Activated effector memory CD4-positive, alpha-beta T cell treated with Interleukin-2 at 50 U/mL for 16 hours (primary cell): Measurements from ENCODE around the gene IGFL1.
"Not testable (repeated sequence)": the region's sequence is repeated elsewhere in the genome, so short reads cannot be mapped to it uniquely, and the experiment has no call there.

Source experiments
- DNase-seq: peaks from one replicate; pipeline ENCODE4 v3.0.0-alpha.2; 2020

Gene IGFL1

DNA sequence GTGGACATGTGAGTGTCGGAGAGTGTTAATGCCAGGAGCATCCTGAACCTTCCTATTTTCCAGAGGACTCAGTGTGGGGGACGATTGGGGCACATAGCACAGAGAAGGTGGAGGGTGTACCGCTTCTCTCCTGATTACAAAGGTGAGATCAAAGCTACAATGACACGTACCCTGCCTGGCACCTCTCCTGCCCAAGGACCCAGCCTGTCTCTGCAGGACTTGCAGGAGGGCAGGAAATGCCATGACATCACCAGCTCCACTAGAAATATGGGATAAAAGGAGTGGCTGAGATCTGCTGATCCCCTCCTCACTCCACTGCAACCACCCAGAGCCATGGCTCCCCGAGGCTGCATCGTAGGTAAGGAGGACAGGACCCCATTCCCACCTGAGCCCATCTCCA is at the start of gene IGFL1:
TSS of gene IGFL1 (plus strand) at position 301 of the 400 bp plus-strand sequence. CDS start at position 334, 33 bp downstream.
- no peak for DNase-seq

DNA sequence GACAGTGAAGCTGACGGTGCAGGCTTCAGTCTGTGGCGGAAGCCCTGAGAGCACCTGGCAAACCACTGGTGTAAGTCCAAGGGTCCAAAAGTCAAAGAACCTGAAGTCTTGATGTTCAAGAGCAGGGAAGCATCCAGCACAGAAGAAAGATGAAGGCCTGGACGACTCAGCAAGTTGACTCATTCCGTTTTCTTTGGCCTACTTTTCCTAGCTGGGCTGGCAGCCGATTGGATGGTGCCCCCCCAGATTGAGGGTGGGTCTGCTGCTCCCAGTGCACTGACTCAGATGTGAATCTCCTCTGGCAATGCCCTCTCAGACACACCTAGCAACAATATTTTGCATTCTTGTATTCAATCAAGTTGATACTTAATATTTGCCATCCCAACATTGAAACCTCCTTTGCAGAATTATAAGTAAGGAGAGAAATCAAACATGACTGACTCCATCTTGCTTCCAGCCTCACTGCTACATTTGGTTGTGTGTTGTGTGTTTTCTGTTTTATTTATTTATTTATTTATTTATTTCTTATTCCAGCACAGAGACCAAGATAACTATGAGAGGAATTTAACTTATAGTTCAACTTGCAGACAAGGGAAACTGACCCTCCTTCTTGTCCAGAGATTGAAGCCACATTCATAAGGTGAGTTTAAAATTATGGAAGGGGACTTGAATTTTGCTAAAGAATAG is 48.7 kb upstream of the IGFL1 start:
- DNase-seq: no peak

DNA sequence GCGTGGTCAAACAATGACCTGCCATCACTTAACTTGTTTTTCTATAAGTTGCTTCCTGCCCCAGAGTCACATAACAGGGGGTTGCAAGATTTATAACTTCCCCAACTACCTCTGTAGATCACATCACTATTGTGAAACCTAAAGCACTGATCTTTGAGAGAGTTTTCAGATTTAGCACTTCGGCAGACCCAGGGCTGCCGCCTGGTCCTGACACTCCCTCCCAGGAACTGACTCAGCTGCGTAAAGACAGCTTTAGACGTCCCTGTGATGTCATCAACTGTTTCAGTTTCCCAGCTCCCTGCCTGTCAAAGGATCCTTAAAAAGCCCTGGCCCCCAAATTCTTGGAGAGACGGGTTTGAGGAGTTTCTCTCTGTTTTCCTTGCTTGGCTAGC is 48.2 kb upstream of the IGFL1 start:
- no peak for DNase-seq

DNA sequence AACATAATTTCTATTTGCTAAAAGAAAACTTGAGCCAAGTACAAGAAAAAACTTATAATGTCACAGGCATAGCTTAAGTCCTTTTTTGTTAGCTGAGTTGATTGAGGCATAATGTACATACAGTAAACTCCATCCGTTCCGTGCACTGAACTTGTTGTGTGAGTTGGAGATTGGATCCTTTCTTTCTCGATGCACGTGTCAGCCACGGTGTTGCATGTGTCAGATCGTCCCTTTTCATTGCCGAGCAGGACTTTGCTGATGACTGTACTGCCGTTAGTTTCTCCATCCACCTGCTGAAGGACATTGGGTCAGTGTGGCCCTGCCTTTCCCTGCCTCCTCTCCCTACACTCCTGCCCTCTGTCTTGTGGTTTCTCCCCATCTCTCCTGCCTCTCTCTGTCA is 47.1 kb upstream of the IGFL1 start:
- DNase-seq: no peak

DNA sequence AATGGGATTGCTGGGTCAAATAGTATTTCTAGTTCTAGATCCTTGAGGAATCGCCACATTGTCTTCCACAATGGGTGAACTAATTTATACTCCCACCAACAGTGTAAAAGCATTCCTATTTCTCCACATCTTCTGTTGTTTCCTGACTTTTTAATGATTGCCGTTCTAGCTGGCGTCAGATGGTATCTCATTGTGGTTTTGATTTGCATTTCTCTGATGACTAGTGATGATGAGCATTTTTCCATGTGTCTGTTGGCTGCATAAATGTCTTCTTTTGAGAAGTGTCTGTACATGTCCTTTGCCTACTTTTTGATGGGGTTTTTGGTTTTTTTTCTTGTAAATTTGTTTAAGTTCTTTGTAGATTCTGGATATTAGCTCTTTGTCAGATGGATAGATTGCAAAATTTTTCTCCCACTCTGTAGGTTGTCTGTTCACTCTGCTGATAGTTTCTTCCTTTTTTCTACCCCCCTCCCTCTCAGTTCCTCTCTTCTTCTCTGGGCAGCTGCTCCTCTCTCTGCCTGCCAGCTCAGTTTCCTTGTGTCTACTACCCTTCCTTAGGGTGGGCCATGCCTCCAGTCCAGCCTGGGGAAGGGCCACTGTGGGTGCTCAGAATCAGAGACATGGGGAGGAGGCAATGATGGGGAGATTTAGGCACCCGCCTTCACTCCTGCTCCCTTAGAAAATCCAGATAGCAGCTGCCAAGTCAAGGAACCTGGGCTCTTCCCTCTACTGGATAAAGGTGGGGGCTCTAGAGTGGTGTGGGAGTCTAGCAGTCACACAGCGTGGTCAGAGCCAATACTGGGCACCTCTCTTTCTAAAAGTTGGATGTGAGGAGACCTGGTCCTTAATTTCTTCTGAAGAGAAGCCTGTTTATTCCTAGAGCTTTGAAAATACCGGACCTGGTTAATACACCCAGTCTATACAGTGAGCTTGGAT is 44.5 kb upstream of the IGFL1 start:
- not testable (repeated sequence) for DNase-seq

DNA sequence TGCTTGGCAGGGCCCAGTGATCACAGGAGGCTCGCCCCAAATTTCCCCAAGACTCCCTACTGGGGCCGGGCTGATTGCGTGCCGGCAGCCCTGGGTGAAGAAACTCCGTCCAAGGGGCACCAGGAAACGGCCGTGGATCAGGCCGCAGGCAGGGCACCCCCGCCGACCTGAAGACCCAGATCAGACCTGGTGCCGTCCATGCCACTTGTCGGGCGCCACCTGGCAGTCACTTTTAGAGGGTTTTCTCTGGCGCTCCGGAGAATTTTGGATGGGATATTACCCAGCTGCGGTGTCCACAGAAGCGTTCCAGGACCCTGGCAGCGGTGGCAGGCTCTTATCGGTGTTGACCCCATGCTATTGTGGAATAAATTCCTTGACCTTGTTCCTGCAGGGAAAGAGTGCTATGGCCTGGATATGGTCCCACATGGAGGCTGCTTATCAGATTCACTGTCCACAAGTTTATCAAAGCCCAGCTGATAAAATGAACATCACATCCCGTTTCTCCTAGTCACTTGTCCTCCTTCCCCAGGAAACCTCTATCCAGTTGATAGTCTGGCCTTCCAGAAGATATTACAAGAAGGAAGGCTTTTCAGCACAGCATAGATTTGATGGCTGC is 43.3 kb upstream of the IGFL1 start:
- no peak for DNase-seq

DNA sequence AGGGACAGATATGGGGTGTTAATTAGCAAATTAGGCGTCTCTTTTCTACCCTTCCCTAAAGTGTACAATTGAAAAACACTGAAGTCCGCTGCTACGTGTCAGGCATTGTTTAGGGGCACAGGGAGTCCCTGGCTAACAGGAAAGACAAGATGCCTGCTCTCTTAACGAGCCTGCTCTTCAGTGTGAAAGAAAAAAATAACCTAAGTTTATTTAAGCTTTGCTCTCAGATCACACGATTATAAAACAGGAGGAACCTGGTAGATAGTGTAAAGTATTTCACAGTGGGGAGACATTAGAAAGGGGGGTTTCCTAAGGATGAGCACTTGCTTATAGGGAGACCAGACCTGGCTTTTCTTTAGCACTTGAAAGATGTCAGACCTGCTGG is 42.8 kb upstream of the IGFL1 start:
- no peak for DNase-seq

DNA sequence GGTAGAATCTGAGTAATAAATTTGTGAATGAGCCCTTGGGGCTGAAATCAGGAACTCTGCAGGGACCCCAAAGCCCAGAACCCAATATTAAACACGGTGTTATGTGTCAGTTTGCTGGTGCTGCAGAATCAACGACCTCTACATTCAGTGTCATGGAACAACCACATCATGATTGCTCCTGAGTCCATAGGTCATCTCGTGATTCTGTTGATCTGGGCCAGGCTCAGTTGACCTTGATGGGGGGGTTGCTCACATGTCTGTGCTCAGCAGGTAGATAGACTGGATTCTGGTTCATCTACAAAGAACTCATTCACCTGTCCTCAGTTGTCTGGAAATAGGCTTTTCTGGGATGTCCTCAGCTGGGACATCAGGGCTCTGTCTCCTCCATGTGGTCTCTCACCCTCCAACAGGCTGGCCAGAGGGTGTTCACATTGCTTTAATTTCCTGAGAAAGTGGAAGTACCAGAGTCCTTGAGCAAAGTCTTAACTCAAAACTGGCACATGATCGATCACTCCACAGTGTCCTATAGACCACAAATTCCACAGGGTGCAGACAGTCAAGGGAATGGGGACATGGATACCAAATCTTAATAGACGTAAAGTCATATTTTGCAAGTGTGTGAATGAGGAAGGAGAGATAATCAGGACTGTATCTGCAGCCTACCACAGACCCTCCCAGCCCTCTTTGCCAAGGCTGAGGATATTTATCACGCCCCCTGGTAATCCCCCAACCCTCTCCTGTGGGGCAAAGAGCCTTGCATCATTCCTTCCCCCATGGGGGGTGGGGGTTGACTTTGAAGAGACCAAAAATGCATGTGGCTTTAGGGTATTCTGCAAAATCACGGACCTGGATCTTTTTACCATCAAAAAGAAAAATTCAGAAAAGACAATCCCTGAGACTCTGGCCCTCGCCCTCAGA is 39.3 kb upstream of the IGFL1 start:
- no peak for DNase-seq

DNA sequence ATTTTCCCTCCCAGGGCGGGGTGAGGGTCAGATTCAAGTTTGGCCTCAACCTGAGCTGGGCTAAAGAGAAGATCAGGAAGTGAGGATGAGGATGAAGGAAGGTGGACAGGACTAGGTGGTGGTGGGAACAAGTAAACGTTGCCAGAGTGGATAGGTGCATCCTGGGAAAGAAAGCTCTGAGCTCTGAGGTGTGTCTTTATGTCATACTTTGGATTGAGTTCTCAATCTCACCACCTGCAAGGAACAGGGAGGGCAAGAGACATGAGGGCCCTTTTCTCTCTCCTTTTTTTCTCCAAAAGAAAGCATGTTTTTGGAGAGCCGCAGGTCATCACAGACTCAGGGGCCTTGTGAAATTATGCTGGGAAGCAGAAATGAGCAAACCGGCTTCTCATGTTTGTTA is 38.2 kb upstream of the IGFL1 start:
- no peak for DNase-seq

DNA sequence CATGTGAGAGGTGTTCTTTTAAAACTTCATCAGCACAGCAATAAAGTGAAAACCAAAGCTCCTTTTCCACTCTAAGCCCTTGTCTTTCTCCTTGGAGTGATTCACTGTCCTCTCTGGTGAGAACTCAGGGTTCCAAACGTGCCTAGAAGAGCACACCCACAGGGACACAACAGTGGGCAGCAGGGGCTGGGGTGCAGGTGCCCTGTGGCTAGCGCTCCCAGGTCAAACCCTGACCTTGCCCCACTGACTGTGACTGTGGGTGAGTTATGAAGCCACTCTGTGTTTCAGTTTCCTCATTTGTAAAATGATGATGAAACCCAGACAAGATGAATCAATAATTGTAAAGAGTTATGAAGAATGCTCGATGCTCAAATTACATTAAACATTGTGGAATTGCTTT is 37.6 kb upstream of the IGFL1 start:
- no peak for DNase-seq

DNA sequence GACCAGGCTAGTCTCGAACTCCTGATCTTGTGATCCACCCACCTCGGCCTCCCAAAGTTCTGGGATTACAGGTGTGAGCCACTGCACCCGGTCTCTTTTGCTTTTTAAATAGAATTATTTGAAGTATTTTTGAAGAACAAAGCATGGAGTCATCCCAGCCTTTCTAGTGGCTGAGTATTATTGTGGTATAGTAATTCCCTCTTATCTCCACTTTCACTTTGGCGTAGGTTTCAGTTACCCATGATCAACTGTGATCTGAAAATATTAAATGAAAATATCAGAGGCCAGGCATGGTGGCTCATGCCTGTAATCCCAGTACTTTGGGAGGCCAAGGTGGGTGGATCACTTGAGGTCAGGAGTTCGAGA is 36.9 kb upstream of the IGFL1 start:
- not testable (repeated sequence) for DNase-seq

DNA sequence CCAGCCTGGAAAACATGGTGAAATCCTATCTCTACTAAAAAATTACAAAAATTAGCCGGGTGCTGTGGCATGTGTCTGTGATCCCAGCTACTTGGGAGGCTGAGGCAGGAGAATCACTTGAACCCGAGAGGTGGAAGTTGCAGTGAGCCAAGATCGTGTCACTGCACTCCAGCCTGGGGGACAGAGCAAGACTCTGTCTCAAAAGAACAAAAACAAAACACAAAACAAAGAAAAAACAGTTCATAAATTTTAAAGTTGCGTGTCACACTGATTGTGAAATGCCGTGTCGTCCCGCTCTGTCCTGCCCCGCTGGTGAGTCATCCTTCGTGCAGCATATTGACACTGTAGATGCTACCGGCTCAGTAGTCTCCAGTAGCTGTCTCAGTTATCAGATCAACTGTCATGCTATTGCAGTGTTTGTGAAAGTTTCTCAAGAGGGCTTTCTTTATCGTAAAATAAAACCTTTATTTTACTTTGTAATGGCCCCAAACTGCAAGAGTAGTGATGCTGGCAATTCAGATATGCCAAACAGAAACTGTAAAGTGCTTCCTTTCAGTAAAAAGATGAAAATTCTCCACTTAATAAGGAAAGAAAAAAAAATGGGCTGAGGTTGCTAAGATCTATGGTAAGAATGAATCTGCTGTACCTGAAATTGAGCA is 36.4 kb upstream of the IGFL1 start:
- no peak for DNase-seq

DNA sequence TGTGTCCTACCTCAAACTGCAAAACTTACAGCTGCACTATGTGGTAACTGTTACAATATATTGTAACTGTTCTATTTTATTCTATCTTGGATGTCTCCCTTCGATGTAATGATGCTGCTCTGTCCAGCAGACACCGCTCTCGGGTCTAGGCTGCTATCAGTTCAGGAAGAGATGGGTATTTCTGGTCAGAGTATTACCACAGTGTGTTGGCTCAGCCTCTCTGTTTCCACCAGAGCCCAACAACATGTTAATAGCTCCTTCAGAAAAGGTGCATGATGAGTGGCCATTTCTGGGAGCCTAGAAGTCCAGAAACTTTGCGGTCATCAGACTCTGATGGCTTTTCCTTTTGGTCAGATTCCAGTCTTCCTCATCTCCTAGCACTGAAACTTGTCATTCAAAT is 35.9 kb upstream of the IGFL1 start:
- no peak for DNase-seq

DNA sequence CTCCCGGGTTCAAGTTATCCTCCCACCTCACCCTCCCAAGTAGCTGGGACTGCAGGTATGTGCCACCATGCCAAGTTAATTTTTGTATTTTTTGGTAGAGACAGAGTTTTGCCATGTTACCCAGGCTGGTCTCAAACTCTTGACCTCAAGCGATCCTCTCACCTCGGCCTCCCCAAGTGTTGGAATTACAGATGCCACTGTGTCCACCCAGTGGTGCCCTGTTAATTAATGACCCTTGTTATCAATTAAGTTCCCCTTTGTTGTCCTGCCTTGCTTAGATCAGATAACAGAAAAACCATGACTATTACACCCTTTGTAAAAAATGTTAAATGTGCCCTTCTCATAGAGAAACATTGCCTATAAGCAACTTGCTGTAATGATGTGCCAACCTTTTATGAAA is 34.4 kb upstream of the IGFL1 start:
- no peak for DNase-seq

DNA sequence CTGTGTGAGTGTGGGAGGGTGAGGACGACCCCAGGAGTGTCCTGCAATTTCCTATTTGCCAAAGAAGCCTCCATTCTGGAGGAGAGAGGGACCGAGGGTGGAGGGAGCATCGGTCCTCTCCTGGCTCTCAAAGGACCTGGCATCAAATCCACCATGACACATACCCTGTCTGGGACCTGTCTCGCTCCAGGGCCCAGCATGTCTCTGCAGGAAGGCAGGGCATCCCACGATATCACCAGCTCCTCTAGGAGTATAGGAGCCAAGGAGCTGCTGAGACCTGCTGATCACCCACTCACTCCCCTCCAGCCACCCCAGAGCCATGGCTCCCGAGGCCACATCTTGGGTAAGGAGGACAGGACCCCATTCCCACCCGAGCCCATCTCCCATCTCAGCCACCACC is 33.6 kb upstream of the IGFL1 start:
- DNase-seq: not testable (repeated sequence)

DNA sequence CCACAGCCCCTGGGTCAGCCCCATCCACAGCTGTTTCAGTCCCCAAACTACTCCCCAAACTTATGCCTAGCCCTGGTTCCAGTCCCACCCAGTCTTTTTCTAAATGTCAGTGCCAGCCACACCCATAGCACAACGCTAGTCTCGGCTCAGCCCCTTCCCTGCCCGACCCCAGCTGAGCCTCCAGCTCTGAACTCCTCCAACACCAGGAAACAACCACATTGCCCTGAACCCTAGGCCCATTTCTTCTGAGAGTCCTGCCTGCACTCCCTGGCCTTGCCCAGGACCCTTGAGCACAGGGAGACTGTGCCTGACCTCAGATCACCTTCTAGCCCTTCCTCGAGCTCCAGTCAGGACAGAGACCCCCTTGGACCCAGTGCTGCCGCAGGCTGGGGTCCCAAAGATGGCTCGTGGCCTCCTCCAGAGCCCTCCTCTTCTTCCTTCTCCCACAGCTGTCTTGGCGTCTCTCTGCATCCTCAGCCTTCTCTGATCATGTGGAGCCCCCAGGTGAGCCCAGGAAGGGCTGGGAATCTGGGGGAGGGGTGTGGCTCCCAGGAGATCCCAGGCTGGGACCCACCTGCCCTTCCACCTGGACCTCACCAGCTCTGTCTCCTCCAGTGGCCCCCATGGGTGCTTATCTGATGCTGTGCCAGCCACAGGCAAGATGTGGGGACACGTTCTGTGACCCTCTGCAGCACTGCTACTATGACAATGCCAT is 33.0 kb upstream of the IGFL1 start:
- DNase-seq: no peak

DNA sequence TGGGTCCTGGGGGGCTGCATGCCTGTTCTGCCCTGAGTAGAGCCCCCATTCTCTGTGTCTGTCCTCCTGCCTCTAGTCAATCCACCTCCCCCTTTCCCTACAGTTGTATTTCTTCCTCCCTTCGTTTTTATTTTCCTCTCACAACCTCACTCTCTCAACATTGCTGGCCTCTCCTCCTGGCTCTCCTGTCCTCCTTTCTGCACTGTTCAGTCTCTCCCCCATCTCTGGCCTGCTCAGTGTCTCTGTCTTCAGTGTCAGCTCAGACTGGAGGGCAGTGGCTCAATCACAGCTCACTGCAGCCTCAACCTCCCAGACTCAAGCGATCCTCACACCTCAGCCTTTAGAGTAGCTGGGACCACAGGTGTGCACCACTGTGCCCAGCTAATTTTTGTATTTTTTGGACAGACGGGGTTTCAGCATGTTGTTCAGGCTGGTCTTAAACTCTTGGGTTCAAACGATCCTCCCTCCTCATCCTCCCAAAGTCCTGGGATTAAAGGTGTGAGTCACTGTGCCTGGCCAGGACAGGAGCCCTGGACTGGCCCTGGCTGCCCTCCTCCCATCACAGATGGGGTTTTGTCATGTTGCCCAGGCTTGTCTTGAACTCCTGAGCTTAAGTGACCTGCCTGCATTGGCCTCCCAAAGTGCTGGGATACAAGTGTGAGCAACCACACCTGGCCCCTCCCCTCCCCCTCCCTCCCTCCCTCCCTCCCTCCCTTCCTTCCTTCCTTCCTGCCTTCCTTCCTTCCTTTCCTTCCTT is 32.0 kb upstream of the IGFL1 start:
- DNase-seq: no peak

DNA sequence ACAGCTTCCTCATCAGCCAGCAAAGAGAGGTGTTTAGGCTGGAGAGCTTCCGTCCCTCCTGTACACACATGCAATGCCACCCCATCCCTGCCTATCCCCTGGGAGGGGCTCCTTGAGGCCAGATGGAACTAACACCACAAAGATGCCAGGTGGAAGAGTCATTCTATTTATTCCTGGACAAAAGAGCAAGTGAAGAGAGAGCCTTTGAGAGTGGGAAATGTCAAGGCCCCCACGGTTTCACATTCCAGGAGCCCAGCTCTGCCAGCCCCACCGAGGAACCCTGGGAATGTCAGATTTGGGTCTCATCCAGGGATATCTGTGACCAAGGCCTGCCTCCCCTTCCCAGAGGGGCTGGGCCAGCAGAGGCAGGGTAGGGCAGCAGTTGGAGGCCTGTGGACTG is 30.8 kb upstream of the IGFL1 start:
- DNase-seq: no peak

DNA sequence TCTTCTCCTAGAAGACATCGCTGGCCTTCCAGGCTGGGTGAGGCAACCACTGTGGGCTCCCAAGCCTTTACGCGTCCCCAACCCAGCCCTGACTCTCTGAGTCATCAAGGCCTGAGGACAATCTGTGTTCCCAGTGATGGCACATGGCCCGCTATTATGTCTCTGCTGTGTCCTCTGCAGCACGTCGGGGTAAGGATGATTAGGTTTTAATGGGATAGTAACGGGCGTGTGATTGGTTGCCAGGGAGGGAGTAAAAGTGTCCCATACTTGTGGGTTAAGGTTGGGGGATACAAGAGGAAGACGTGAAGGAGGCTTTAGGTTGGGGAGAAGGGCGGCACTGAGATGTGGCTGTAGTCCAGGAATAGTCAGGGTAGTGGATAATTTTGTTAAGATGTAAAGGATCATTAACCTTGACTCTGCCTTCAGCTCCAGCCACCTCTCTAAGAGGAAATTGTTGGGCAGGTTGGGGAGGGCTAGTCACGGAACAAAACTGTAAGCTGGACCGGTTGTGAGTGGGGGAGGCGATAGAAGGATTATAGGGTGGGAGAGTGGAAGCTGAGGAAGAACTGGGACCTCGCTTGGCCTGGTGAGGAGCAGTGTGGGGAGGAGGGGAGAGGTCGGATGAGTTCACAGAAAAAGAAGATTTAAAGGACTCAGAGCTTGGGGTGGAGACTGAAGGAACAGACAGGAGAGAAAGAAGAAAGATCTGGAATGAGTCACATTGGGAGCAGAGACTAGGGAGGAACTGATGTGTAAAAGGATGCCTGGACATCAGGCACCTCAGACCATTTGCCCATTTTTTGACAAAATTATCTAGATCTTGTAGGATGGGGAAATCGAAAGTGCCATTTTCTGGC is 27.9 kb upstream of the IGFL1 start:
- no peak for DNase-seq

DNA sequence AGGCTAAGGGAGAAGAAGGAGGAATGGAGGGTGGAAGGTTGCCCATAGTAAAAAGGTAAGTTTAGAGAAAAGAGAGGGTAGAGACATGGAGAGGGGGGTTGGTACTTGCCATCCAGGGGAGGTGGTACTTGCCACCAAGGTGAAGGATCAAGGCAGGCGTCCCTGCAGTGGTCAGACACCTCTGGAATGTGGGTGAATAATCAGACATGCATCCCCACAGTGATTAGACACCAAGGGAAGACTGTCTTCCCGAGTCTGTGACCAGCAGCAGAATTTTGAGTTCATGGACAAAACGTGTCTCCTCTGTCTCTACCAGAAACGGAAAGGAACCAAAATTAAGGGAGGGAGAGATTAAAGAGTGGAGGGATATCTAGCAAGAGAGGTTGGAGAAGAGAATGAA is 27.1 kb upstream of the IGFL1 start:
- DNase-seq: no peak
